Panc1 (cell line): Measurements from ENCODE around the gene DLGAP1. TPM values are rescaled to one million over a fixed set of nuclear protein-coding genes. Genes with fewer than 3 reads are reported as not detected.

Source experiments
- ATAC-seq: fragments of 200-7000 bp; cut with Tn5 transposase; 2 replicates; pipeline ENCODE4 v1.9.1; 2020; ENCODE audit warnings: mild to moderate bottlenecking, moderate library complexity
- BruUV-seq: library from RNA; stranded (reverse); fragments of 400-500 nt; replicated peaks from 2 replicates; lab custom pipeline; 2021; lab: Mats Ljungman, UMichigan
- CTCF ChIA-PET: fragments of 300-600 bp; sonication (Branson Sonifier 250); formaldehyde crosslinking; loops from one replicate; lab custom pipeline; 2022; ENCODE audit warnings: antibody characterized with exemption; lab: Charles Lee
- POLR2A ChIA-PET: fragments of 300-600 bp; sonication (Branson Sonifier 250); formaldehyde crosslinking; loops from one replicate; lab custom pipeline; 2022; ENCODE audit warnings: antibody characterized with exemption; lab: Charles Lee
- DNase-seq: peaks from one replicate; pipeline ENCODE4 v3.0.0-alpha.2; 2010; ENCODE audit warnings: low read depth, low spot score
- H3K27ac ChIP-seq: 2 replicates; pipeline ENCODE4 v1.5.1; 2011; ENCODE audit warnings: mild to moderate bottlenecking, low read length, inconsistent platforms
- H3K27me3 ChIP-seq: fragments of 200-500 bp; sonication (Bioruptor generic); 2 replicates; pipeline ENCODE4 v1.6.0; 2014; ENCODE audit warnings: low read length, inconsistent platforms; ENCODE audit not compliant: control insufficient read depth, insufficient read depth
- H3K36me3 ChIP-seq: fragments of 200-500 bp; sonication (Bioruptor generic); 2 replicates; pipeline ENCODE4 v1.5.1; 2014; ENCODE audit warnings: inconsistent platforms, mild to moderate bottlenecking, low read length, moderate library complexity; ENCODE audit not compliant: control insufficient read depth, insufficient read depth
- H3K4me1 ChIP-seq: 2 replicates; pipeline ENCODE4 v1.5.1; 2011; ENCODE audit warnings: inconsistent platforms, mild to moderate bottlenecking, low read length, moderate library complexity; ENCODE audit not compliant: control insufficient read depth, insufficient read depth
- H3K4me3 ChIP-seq, 2 experiments: 2 replicates each; pipeline ENCODE4 v1.5.1; 2011 to 2012; ENCODE audit warnings: low read depth in 2 of 2, low read length in 2 of 2, mild to moderate bottlenecking in 2 of 2, inconsistent platforms in 1 of 2, moderate library complexity in 1 of 2
- H3K9me3 ChIP-seq: fragments of 200-500 bp; sonication (Bioruptor generic); 2 replicates; pipeline ENCODE4 v1.5.1; 2014; ENCODE audit warnings: low read depth, mild to moderate bottlenecking, inconsistent platforms, low read length, moderate library complexity; ENCODE audit not compliant: control insufficient read depth, insufficient read depth
- CTCF ChIP-seq: fragments of 450-650 bp; IDR thresholded peaks from 2 replicates; pipeline ENCODE4 v1.5.1; 2017; ENCODE audit warnings: mild to moderate bottlenecking
- POLR2AphosphoS5 ChIP-seq: IDR thresholded peaks from 2 replicates; pipeline ENCODE4 v1.6.1; 2012; ENCODE audit warnings: mild to moderate bottlenecking, low read depth, low read length, moderate library complexity
- REST ChIP-seq, 2 experiments: IDR thresholded peaks; 2 replicates each; pipeline ENCODE4 v1.6.1; 2011 to 2012; ENCODE audit warnings: low read depth in 2 of 2, control low read depth in 1 of 2, low read length in 1 of 2, mild to moderate bottlenecking in 1 of 2, moderate library complexity in 1 of 2; ENCODE audit not compliant: insufficient read depth in 1 of 2
- SIN3A ChIP-seq: IDR thresholded peaks from 2 replicates; pipeline ENCODE4 v1.6.1; 2012; ENCODE audit warnings: low read depth, mild to moderate bottlenecking, low read length, moderate library complexity, borderline replicate concordance; ENCODE audit not compliant: insufficient read depth
- TCF7L2 ChIP-seq: IDR thresholded peaks from 2 replicates; pipeline ENCODE4 v1.6.1; 2011; ENCODE audit warnings: mild to moderate bottlenecking, low read depth, low read length, inconsistent platforms
- in situ Hi-C: cut with HindIII; loops from 2 replicates; pipeline ENCODE4 v1.10.0; 2016; ENCODE audit warnings: low sequenced_read_pairs, low pct_unique_long_range_greater_than_20kb
- intact Hi-C: fragments of 100-400 bp; cut with micrococcal nuclease; formaldehyde crosslinking; loops from one replicate; pipeline ENCODE4 v1.10.0; 2022; ENCODE audit not compliant: unreplicated experiment
- total RNA-seq: library from RNA; stranded (reverse); gene quantifications from one replicate; pipeline ENCODE4 v1.2.1, GENCODE V29; 2021; ENCODE audit not compliant: unreplicated experiment

DLGAP1 gene
- total RNA-seq, 1 experiment from 2014 or later: 1.8 TPM

GRCh38 chr18:3529077-3529476 is 926.0 kb downstream of the DLGAP1 start:
- ChIA-PET POLR2A (no interaction called here), CTCF (no interaction called here)
- H3K27me3 ChIP-seq: no peaks in the 10 kb centered on the region
- intact Hi-C loops: no loop called here
- H3K36me3 ChIP-seq: no peaks in the 10 kb centered on the region
- in situ Hi-C loops: no loop called here
- no peak for TF ChIP-seq SIN3A
- TF ChIP-seq POLR2AphosphoS5: no peak
- TF ChIP-seq CTCF: no peak
- no peak overlapping the region for H3K4me3 ChIP-seq
- ATAC-seq (no peak), DNase-seq (no peak)
- peaks cover 5% of the 10 kb centered on the region; the same call in 1 of the 2 replicates for H3K9me3 ChIP-seq
- no TSS peak for BruUV-seq
- peak overlapping the region; percentile 62; the same call in 1 of the 2 replicates for H3K27ac ChIP-seq
- H3K4me1 ChIP-seq: peaks cover 16% of the 10 kb centered on the region

GRCh38 chr18:3528231-3528630 is 926.9 kb downstream of the DLGAP1 start:
- Histone ChIP-seq H3K27me3 (no peaks in the 10 kb centered on the region), H3K36me3 (no peaks in the 10 kb centered on the region), H3K4me1 (peaks cover 16% of the 10 kb centered on the region), H3K4me3 (no peak overlapping the region), H3K27ac (peak overlapping the region; percentile 62; the same call in 1 of the 2 replicates), H3K9me3 (peaks cover 6% of the 10 kb centered on the region; the same call in 1 of the 2 replicates)
- POLR2A ChIA-PET: no interaction called here
- in situ Hi-C loops (no loop called here), intact Hi-C loops (no loop called here)
- no peak for ATAC-seq
- no TSS peak for BruUV-seq
- CTCF ChIA-PET: no interaction called here
- TF ChIP-seq POLR2AphosphoS5: no peak
- no peak for TF ChIP-seq TCF7L2
- no peak for TF ChIP-seq CTCF
- TF ChIP-seq REST (IDR thresholded peaks at IDR 0.05; ENCODE audit: insufficient read depth in 1 of 2, low read depth in 2 of 2, low read length in 1 of 2): no peak
- no peak for TF ChIP-seq SIN3A
- no peak for DNase-seq
